ENCODE measurements around the gene NSD2.

NSD2 gene

GRCh38 chr4:1958276-1959103 is 87.3 kb downstream of the NSD2 start:
- DNase-seq, result no peak
- Histone ChIP-seq H2BK120ac (ENCODE audit: low read depth, low read length) (no peak overlapping the region), H3K14ac (ENCODE audit: low read length in 2 of 2) (no peak overlapping the region), H2AK5ac (ENCODE audit: low read length, severe bottlenecking) (no peak overlapping the region), H3K36me3 (ENCODE audit: control insufficient read depth in 1 of 2, insufficient read depth in 2 of 2, low read depth in 1 of 2, low read length in 2 of 2) (peaks cover 61 to 81% of the 10 kb centered on the region in 2 experiments), H3K18ac (ENCODE audit: low read depth in 1 of 2, low read length in 2 of 2) (no peak overlapping the region), H3K4me3 (ENCODE audit: insufficient read depth in 1 of 2, low read depth in 1 of 2, low read length in 2 of 2) (no peak overlapping the region), H2BK15ac (ENCODE audit: low read depth, poor library complexity, severe bottlenecking) (no peak overlapping the region), H3K4me1 (ENCODE audit: control insufficient read depth, insufficient read depth, low read depth, low read length) (peaks cover 6% of the 10 kb centered on the region), H3K27me3 (ENCODE audit: control insufficient read depth in 1 of 2, insufficient read depth in 1 of 2, low read length in 2 of 2) (no peaks in the 10 kb centered on the region), H2BK12ac (ENCODE audit: low read length in 2 of 2) (no peak overlapping the region), H3K27ac (ENCODE audit: low read length, poor library complexity, severe bottlenecking) (no peak overlapping the region), H3K23ac (ENCODE audit: low read length in 2 of 2) (no peak overlapping the region), H3K9me3 (ENCODE audit: control insufficient read depth, low read length) (no peaks in the 10 kb centered on the region), H3K79me1 (replicated peaks; ENCODE audit: low read length, poor library complexity, severe bottlenecking) (peaks cover 56% of the 10 kb centered on the region), H2AFZ (ENCODE audit: low read depth, low read length) (no peak overlapping the region), H3K9ac (ENCODE audit: low read length) (no peak overlapping the region), H2BK5ac (ENCODE audit: low read depth, low read length, poor library complexity, severe bottlenecking) (no peak overlapping the region), H4K91ac (ENCODE audit: low read length) (no peak overlapping the region), H4K8ac (ENCODE audit: low read length) (no peak overlapping the region), H3K4ac (ENCODE audit: low read depth in 1 of 2, low read length in 2 of 2) (no peak overlapping the region), H3K4me2 (ENCODE audit: low read length, poor library complexity, severe bottlenecking) (no peak overlapping the region)
- 93% methylated on average over 8 of the region's 15 CpGs for WGBS

- H3K27ac ChIP-seq (ENCODE audit: low read length, poor library complexity, severe bottlenecking), result no peak overlapping the region
- H3K9me3 ChIP-seq (ENCODE audit: control insufficient read depth, low read length), result no peaks in the 10 kb centered on the region
- H4K8ac ChIP-seq (ENCODE audit: low read length), result no peak overlapping the region
- H3K23ac ChIP-seq (ENCODE audit: low read length in 2 of 2), result no peak overlapping the region
- H3K18ac ChIP-seq (ENCODE audit: low read depth in 1 of 2, low read length in 2 of 2), result no peak overlapping the region
- no peak overlapping the region for H2AFZ ChIP-seq (ENCODE audit: low read depth, low read length)
- no peak overlapping the region for H2AK5ac ChIP-seq (ENCODE audit: low read length, severe bottlenecking)
- H3K4me2 ChIP-seq (ENCODE audit: low read length, poor library complexity, severe bottlenecking), result no peak overlapping the region
- H3K14ac ChIP-seq (ENCODE audit: low read length in 2 of 2), result no peak overlapping the region
- H2BK120ac ChIP-seq (ENCODE audit: low read depth, low read length), result no peak overlapping the region
- no peaks in the 10 kb centered on the region for H3K27me3 ChIP-seq (ENCODE audit: control insufficient read depth in 1 of 2, insufficient read depth in 1 of 2, low read length in 2 of 2)
- H3K4me1 ChIP-seq (ENCODE audit: control insufficient read depth, insufficient read depth, low read depth, low read length), result peaks cover 6% of the 10 kb centered on the region
- no peak overlapping the region for H3K9ac ChIP-seq (ENCODE audit: low read length)
- WGBS, result over 99% methylated on average over 5 of the region's 5 CpGs
- no peak overlapping the region for H3K4me3 ChIP-seq (ENCODE audit: insufficient read depth in 1 of 2, low read depth in 1 of 2, low read length in 2 of 2)
- no peak overlapping the region for H3K4ac ChIP-seq (ENCODE audit: low read depth in 1 of 2, low read length in 2 of 2)
- H2BK12ac ChIP-seq (ENCODE audit: low read length in 2 of 2), result no peak overlapping the region
- no peak for DNase-seq
- peaks cover 58% of the 10 kb centered on the region for H3K79me1 ChIP-seq (replicated peaks; ENCODE audit: low read length, poor library complexity, severe bottlenecking)
- H2BK5ac ChIP-seq (ENCODE audit: low read depth, low read length, poor library complexity, severe bottlenecking), result no peak overlapping the region
- H2BK15ac ChIP-seq (ENCODE audit: low read depth, poor library complexity, severe bottlenecking), result no peak overlapping the region
- no peak overlapping the region for H4K91ac ChIP-seq (ENCODE audit: low read length)
- peaks cover 61 to 83% of the 10 kb centered on the region in 2 experiments for H3K36me3 ChIP-seq (ENCODE audit: control insufficient read depth in 1 of 2, insufficient read depth in 2 of 2, low read depth in 1 of 2, low read length in 2 of 2)
Observed at GRCh38 chr4:1959104-1959384, 87.9 kb downstream of the NSD2 start.

GRCh38 chr4:1960170-1960825 is 89.1 kb downstream of the NSD2 start:
- Histone ChIP-seq H2BK15ac (ENCODE audit: low read depth, poor library complexity, severe bottlenecking) (no peak overlapping the region), H3K4me3 (ENCODE audit: insufficient read depth in 1 of 2, low read depth in 1 of 2, low read length in 2 of 2) (no peak overlapping the region), H2BK5ac (ENCODE audit: low read depth, low read length, poor library complexity, severe bottlenecking) (no peak overlapping the region), H3K23ac (ENCODE audit: low read length in 2 of 2) (no peak overlapping the region), H2BK12ac (ENCODE audit: low read length in 2 of 2) (no peak overlapping the region), H3K4me1 (ENCODE audit: control insufficient read depth, insufficient read depth, low read depth, low read length) (peaks cover 4% of the 10 kb centered on the region), H4K8ac (ENCODE audit: low read length) (no peak overlapping the region), H4K91ac (ENCODE audit: low read length) (no peak overlapping the region), H3K79me1 (replicated peaks; ENCODE audit: low read length, poor library complexity, severe bottlenecking) (peaks cover 54% of the 10 kb centered on the region), H3K27ac (ENCODE audit: low read length, poor library complexity, severe bottlenecking) (no peak overlapping the region), H2AK5ac (ENCODE audit: low read length, severe bottlenecking) (no peak overlapping the region), H3K14ac (ENCODE audit: low read length in 2 of 2) (no peak overlapping the region), H3K9ac (ENCODE audit: low read length) (no peak overlapping the region), H3K4ac (ENCODE audit: low read depth in 1 of 2, low read length in 2 of 2) (no peak overlapping the region), H2BK120ac (ENCODE audit: low read depth, low read length) (no peak overlapping the region), H3K9me3 (ENCODE audit: control insufficient read depth, low read length) (no peaks in the 10 kb centered on the region), H3K27me3 (ENCODE audit: control insufficient read depth in 1 of 2, insufficient read depth in 1 of 2, low read length in 2 of 2) (no peaks in the 10 kb centered on the region), H3K36me3 (ENCODE audit: control insufficient read depth in 1 of 2, insufficient read depth in 2 of 2, low read depth in 1 of 2, low read length in 2 of 2) (peaks cover 58 to 77% of the 10 kb centered on the region in 2 experiments), H3K4me2 (ENCODE audit: low read length, poor library complexity, severe bottlenecking) (no peak overlapping the region), H2AFZ (ENCODE audit: low read depth, low read length) (no peak overlapping the region), H3K18ac (ENCODE audit: low read depth in 1 of 2, low read length in 2 of 2) (no peak overlapping the region)
- DNase-seq, result no peak
- 93% methylated on average over 3 of the region's 7 CpGs for WGBS

GRCh38 chr4:1961038-1961437 is 89.8 kb downstream of the NSD2 start:
- Histone ChIP-seq H2BK15ac (ENCODE audit: low read depth, poor library complexity, severe bottlenecking) (no peak overlapping the region), H3K4me2 (ENCODE audit: low read length, poor library complexity, severe bottlenecking) (no peak overlapping the region), H4K8ac (ENCODE audit: low read length) (no peak overlapping the region), H4K91ac (ENCODE audit: low read length) (no peak overlapping the region), H3K4me1 (ENCODE audit: control insufficient read depth, insufficient read depth, low read depth, low read length) (peaks cover 4% of the 10 kb centered on the region), H3K14ac (ENCODE audit: low read length in 2 of 2) (no peak overlapping the region), H2BK120ac (ENCODE audit: low read depth, low read length) (no peak overlapping the region), H3K27ac (ENCODE audit: low read length, poor library complexity, severe bottlenecking) (no peak overlapping the region), H3K79me1 (replicated peaks; ENCODE audit: low read length, poor library complexity, severe bottlenecking) (peaks cover 49% of the 10 kb centered on the region), H2BK5ac (ENCODE audit: low read depth, low read length, poor library complexity, severe bottlenecking) (no peak overlapping the region), H3K36me3 (ENCODE audit: control insufficient read depth in 1 of 2, insufficient read depth in 2 of 2, low read depth in 1 of 2, low read length in 2 of 2) (peaks cover 55 to 76% of the 10 kb centered on the region in 2 experiments), H3K23ac (ENCODE audit: low read length in 2 of 2) (no peak overlapping the region), H3K4me3 (ENCODE audit: insufficient read depth in 1 of 2, low read depth in 1 of 2, low read length in 2 of 2) (no peak overlapping the region), H3K9me3 (ENCODE audit: control insufficient read depth, low read length) (no peaks in the 10 kb centered on the region), H2AFZ (ENCODE audit: low read depth, low read length) (no peak overlapping the region), H3K4ac (ENCODE audit: low read depth in 1 of 2, low read length in 2 of 2) (no peak overlapping the region), H2BK12ac (ENCODE audit: low read length in 2 of 2) (no peak overlapping the region), H3K9ac (ENCODE audit: low read length) (no peak overlapping the region), H3K18ac (ENCODE audit: low read depth in 1 of 2, low read length in 2 of 2) (no peak overlapping the region), H3K27me3 (ENCODE audit: control insufficient read depth in 1 of 2, insufficient read depth in 1 of 2, low read length in 2 of 2) (no peaks in the 10 kb centered on the region), H2AK5ac (ENCODE audit: low read length, severe bottlenecking) (no peak overlapping the region)
- no peak for DNase-seq
- 97% methylated on average over 15 of the region's 15 CpGs for WGBS
